Renal cortex interstitium (tissue), 11 donors: Measurements from ENCODE around the gene ROBO1. TPM values are rescaled to one million over a fixed set of nuclear protein-coding genes. Genes with fewer than 3 reads are reported as not detected.

Source experiments
- DNase-seq, 11 donors: peaks; one replicate each; pipeline ENCODE4 v3.0.0-alpha.2; 2013; ENCODE audit warnings: low read depth in 9 of 11, low spot score in 4 of 11; ENCODE audit errors: extremely low read depth in 1 of 11
- polyA plus RNA-seq, 3 donors: library from polyadenylated mRNA; unstranded; fragments of 120-200 nt; gene quantifications; one replicate each; pipeline ENCODE4 v1.2.1, GENCODE V29; 2013; ENCODE audit not compliant: insufficient read length in 3 of 3

The ROBO1 gene
- polyA plus RNA-seq, 3 donors: 106 to 124 (median 118) TPM

- no peak for DNase-seq
Observed at GRCh38 chr3:79685108-79685507, 82.7 kb downstream of the ROBO1 start.

DNA sequence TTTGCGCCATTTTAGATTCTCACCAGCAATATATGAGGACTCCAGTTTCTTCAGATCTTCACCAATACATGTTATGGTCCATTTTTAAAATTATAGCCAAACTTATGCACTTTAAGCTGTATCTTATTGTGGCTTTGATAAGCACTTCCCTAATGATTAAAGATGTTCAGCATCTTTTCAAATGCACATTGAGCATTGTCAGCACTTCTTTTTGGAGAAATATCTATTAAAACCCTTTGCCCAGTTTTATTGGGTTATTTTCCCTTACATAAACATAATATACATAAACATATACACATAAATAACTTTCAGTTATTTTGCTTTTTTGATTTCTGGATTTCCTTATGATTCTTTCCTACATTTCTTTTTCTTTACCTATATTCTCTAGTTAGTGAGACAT is 83.8 kb downstream of the ROBO1 start:
- DNase-seq: no peak

DNA sequence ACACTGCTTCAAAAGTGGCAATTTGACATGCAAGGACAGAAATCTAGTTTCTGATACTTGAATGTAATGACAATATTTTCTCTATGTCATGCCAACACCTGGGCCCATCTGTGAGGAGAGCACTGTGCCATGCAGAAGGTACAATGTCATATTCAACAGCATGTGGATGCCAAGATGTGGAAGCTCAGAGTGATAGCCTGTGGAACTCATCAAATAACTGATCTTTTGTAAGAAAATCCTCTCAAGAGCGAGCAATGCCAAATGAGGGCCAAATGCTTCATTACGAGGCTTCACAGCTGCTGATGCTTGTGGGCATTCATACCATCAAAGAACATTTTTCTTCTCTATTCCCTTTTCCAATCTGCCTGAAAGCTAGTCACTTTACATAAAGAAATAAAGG is 95.1 kb downstream of the ROBO1 start:
- DNase-seq: no peak

DNA sequence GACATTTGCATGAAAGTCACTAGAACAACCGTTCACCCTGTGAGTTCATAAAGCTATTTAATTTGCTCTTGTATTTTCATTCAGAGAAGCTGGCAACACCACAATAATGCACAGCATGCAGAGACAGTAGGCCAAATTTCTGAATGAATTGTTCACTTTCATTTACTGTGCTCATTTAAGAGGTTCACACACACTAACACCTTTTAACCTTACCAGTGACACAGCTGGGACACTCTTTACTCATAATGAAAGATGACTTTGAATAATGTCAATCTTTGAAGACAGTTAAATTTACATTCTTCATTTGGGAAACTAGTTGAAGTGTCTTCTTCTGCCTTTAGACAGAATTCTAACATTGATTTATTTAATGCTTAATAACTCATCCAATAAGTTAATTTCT is 95.7 kb downstream of the ROBO1 start:
- no peak for DNase-seq

- DNase-seq: no peak
Observed at GRCh38 chr3:79670178-79670577, 97.6 kb downstream of the ROBO1 start.

- DNase-seq: no peak
Observed at GRCh38 chr3:79664455-79664854, 103.3 kb downstream of the ROBO1 start.

- no peak for DNase-seq
Observed at GRCh38 chr3:79661896-79662295, 105.9 kb downstream of the ROBO1 start.

DNA sequence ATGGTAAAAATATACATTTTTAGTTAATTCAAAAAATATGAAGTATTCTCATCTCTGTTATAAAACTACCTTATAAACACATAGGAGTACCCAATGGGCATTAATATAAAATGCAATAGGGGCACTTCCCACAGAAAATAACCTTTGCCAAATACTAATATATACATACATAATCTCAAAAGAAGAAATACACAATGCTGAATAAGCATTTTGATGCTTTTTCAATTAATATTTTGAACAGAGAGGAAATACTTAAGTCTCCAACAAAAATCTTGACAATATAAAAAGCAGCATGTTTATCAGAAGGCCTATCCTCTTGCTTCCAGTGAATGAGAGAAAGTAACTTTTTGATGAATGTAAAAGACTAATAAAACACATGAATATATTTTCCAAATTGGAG is 110.7 kb downstream of the ROBO1 start:
- no peak for DNase-seq

- no peak for DNase-seq
Observed at GRCh38 chr3:79654019-79654418, 113.8 kb downstream of the ROBO1 start.

DNA sequence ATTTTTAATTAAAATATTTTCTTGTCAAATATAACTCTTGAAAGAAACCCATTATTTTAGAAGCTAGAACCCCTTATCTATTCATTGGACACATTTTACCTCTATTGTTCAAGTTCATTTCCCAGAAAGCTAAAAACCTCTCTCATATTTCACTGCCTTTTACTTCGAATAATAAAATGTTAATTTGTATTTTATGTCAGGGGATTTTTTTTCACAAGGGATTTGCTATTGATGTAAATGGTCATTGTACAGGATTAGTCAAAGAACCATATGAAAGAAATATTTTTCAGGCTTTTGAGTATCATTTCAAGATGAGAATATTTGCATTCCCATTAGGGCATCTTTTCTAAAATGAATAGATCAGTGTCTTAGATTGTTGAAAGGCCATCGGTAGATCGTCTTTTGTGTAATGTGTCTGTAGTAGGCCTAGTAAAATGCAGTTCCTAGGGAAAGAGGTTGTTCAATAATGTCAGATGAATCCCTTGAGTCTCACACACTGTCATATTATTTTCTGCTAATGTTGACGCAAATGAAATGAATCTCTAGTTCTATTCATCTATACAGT is 114.5 kb downstream of the ROBO1 start:
- DNase-seq: no peak

- peak in 9 of 11 donors; percentile 20 to 52 (median 44) for DNase-seq
Observed at GRCh38 chr3:79651536-79652065, 116.2 kb downstream of the ROBO1 start.

- DNase-seq: no peak
Observed at GRCh38 chr3:79639855-79640254, 127.9 kb downstream of the ROBO1 start.

DNA sequence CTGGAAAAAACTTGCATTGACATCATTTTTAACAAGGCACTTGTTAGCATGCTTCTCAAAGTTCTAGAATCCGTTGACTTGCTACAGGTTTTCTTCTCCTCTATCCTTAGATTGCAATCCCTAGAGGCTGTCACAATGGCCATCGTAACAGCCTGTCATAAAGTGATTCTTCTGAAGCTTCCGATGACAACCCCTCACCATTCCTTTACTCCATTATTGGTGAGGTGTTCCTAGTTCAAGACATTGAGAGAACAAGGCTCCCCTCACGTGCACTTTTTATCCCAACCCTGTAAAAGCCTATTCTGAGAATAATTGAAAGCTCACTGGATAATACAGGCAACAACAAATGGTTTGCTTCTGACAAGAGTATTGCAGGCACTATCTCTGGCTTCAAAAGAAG is 131.4 kb downstream of the ROBO1 start:
- DNase-seq: no peak

GRCh38 chr3:79632842-79633241 is 135.0 kb downstream of the ROBO1 start:
- DNase-seq: no peak

DNA sequence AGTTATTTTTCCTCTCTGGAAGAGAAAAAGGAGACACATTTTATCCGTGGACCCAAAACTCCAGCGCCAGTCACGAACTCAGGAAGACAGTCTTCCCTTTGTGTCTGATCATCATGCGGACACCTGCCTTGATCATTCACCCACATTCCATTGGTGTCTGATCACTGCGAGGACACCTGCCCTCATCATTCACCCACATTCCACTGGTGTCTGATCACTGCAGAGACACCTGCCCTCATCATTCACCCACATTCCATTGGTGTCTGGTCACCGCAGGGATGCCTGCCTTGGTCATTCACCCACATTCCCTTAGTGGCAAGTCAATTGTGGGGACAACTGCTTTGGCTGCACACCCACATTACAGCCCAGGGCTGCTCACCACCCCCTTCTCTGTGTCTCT is 148.9 kb downstream of the ROBO1 start:
- no peak for DNase-seq

GRCh38 chr3:79606414-79606813 is 161.4 kb downstream of the ROBO1 start:
- no peak for DNase-seq

DNA sequence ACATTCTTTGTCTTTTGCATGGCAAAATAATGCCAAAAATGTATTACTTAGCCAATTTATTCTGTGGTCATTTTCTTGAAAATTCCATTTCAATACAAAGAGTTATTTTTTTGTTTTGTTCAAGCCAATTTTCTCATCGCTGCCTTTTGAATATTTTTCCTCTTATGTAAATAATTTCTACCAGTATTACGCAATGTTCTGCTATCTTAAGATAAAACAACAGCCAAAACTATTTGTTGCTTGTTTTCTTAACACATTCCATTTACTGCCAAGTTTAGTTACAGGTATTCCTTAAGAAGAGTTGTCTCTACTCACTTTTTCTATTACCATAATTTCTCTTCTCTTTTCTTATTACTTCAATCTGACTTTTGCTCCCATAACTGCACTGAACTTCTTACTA is 163.1 kb downstream of the ROBO1 start:
- no peak for DNase-seq

GRCh38 chr3:79602385-79602784 is 165.4 kb downstream of the ROBO1 start:
- DNase-seq: no peak

DNA sequence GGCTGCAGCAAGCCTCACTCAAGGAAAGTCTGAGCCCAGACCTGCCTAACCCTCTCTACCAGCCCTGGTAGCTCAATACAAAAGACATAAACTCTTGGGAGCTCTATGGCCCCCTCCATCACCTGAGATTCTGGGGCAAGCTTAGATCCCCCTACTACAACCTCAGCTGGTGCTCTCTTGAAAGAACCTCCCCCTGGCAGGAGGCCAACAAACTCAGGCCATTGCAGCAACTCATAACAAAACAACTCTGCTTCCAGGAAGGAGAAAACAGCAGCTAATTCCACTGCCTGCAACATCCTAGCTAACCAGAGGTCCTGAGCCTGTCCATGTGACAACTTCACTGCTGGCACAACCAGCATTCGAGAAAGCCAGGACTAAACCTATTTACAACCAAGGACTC is 169.2 kb downstream of the ROBO1 start:
- peak in 1 of 11 donors; percentile 3 for DNase-seq

GRCh38 chr3:79597709-79598108 is 170.1 kb downstream of the ROBO1 start:
- DNase-seq: no peak

- no peak for DNase-seq
Observed at GRCh38 chr3:79587150-79587549, 180.6 kb downstream of the ROBO1 start.
